Measurements from ENCODE around the gene WNT9B.

DNA sequence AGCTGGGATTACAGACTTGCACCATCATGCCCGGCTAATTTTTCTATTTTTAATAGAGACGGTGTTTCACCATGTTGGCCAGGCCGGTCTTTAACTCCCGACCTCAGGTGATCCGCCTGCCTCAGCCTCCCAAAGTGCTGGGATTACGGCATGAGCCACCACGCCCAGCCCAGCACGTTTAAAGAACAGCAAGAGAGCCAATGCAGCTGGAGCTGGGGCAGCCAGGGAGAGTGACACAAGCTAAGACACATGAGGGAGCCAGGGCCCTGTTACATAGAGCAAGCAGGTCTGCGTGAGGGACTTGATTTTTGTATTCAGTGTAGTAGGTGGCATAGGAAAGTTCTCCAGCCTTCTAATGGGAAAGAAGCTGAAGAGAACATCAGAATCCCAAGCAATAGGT lies 49.9 kb downstream of the WNT9B start:
- TF ChIP-seq SPI1 (IDR thresholded peaks at IDR 0.05; ENCODE audit: low read depth, low read length) (no peak), POLR2A (IDR thresholded peaks at IDR 0.05; ENCODE audit: low read depth, low read length) (no peak), TAF1 (IDR thresholded peaks at IDR 0.05; ENCODE audit: low read depth, low read length) (no peak)

Data from GM12891 (cell line).